Endothelial cell (in vitro differentiated cells): ENCODE measurements around the gene ARMH4. TPM values are rescaled to one million over a fixed set of nuclear protein-coding genes. Genes with fewer than 3 reads are reported as not detected.
A peak's percentile ranks its signal among the peaks of the same experiment; 100 is the strongest.

Experiments
- DNase-seq: peaks from one replicate; pipeline ENCODE4 v3.0.0; 2021; ENCODE audit warnings: low spot score
- H3K27ac Mint-ChIP-seq: one replicate; pipeline ENCODE4 v1.8.0; 2021; ENCODE audit warnings: mixed read lengths, inconsistent platforms; ENCODE audit not compliant: unreplicated experiment
- H3K27me3 Mint-ChIP-seq: one replicate; pipeline ENCODE4 v1.8.0; 2021; ENCODE audit warnings: mild to moderate bottlenecking, moderate library complexity, mixed read lengths, inconsistent platforms; ENCODE audit not compliant: unreplicated experiment
- H3K36me3 Mint-ChIP-seq: one replicate; pipeline ENCODE4 v1.8.0; 2021; ENCODE audit warnings: mild to moderate bottlenecking, low read depth, mixed read lengths, inconsistent platforms; ENCODE audit not compliant: unreplicated experiment
- H3K4me1 Mint-ChIP-seq: one replicate; pipeline ENCODE4 v1.8.0; 2021; ENCODE audit warnings: mild to moderate bottlenecking, mixed read lengths, inconsistent platforms; ENCODE audit not compliant: unreplicated experiment
- H3K4me3 Mint-ChIP-seq: one replicate; pipeline ENCODE4 v1.8.0; 2021; ENCODE audit warnings: mild to moderate bottlenecking, mixed read lengths, inconsistent platforms; ENCODE audit not compliant: unreplicated experiment
- H3K9me3 Mint-ChIP-seq: one replicate; pipeline ENCODE4 v1.8.0; 2021; ENCODE audit warnings: mixed read lengths, inconsistent platforms; ENCODE audit not compliant: unreplicated experiment
- total RNA-seq: library from RNA; stranded (reverse); fragmentation: NEBNext Ultra II Directional; extraction: Animal tissue kit (Norgen Biotek cat#: 25700); gene quantifications from one replicate; pipeline ENCODE4 v1.2.1, GENCODE V29; 2021; ENCODE audit not compliant: unreplicated experiment
- TF ChIP-seq, protein P1 (sequence below): fragments of 200-600 bp; sonication (generic); IDR thresholded peaks from one replicate; pipeline ENCODE4 v1.5.0; 2021; ENCODE audit warnings: antibody characterized with exemption; ENCODE audit not compliant: unreplicated experiment

ARMH4 gene
- total RNA-seq, 1 donor from 2014 or later: 10.5 TPM

GRCh38 chr14:58177125-58177524 is 25.1 kb upstream of the ARMH4 start:
- Mint-ChIP-seq H3K36me3 (no peaks in the 10 kb centered on the region), H3K27ac (no peak overlapping the region), H3K27me3 (no peaks in the 10 kb centered on the region), H3K9me3 (no peaks in the 10 kb centered on the region), H3K4me1 (peaks cover 3% of the 10 kb centered on the region), H3K4me3 (no peak overlapping the region)
- DNase-seq: no peak
- TF ChIP-seq, protein P1, sequence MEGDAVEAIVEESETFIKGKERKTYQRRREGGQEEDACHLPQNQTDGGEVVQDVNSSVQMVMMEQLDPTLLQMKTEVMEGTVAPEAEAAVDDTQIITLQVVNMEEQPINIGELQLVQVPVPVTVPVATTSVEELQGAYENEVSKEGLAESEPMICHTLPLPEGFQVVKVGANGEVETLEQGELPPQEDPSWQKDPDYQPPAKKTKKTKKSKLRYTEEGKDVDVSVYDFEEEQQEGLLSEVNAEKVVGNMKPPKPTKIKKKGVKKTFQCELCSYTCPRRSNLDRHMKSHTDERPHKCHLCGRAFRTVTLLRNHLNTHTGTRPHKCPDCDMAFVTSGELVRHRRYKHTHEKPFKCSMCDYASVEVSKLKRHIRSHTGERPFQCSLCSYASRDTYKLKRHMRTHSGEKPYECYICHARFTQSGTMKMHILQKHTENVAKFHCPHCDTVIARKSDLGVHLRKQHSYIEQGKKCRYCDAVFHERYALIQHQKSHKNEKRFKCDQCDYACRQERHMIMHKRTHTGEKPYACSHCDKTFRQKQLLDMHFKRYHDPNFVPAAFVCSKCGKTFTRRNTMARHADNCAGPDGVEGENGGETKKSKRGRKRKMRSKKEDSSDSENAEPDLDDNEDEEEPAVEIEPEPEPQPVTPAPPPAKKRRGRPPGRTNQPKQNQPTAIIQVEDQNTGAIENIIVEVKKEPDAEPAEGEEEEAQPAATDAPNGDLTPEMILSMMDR: no peak

DNA sequence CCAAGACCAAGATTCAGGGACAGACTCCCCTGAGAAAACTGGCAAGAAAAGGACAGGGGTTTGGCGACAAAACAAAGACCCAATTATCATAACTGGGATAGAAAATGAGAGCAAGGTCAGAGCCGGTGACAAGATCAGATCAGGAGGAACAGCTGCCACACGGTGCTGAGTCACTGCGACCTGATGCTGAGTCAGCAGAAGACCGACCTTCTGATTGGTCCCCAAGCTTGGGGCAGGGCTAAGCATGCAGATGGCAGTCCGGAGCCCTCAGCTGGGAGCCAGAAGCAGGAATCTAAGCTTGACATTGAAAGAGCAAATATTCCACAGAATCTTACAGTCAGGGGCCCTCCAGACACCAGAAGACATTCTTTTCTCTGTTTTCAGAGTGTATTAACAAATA is 19.1 kb upstream of the ARMH4 start:
- Mint-ChIP-seq H3K4me3 (no peak overlapping the region), H3K36me3 (no peaks in the 10 kb centered on the region), H3K27ac (no peak overlapping the region), H3K4me1 (peaks cover 9% of the 10 kb centered on the region), H3K27me3 (no peaks in the 10 kb centered on the region), H3K9me3 (no peaks in the 10 kb centered on the region)
- DNase-seq: peak; percentile 50
- TF ChIP-seq, protein P1: no peak

DNA sequence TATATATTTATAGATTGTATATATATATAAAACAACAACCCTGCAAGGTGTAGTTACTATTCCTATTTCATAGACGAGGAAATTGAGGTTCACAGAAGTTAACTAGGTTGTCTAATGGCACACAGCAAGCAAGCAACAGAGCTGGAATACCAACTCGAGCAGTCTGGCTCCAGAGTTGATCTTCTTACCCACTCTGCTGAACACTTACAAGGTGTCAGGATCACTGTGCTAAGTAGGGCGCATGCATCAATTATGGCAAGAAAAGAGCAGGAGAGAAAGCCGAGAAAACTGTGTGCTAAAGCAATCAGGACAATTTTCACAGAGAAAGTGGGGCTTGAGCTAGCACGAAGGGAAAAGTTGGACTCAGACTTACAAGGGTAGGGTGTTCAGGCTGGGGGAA is 15.9 kb upstream of the ARMH4 start:
- no peaks in the 10 kb centered on the region for H3K36me3 Mint-ChIP-seq
- DNase-seq: no peak
- H3K27ac Mint-ChIP-seq: no peak overlapping the region
- no peaks in the 10 kb centered on the region for H3K27me3 Mint-ChIP-seq
- no peak overlapping the region for H3K4me3 Mint-ChIP-seq
- no peaks in the 10 kb centered on the region for H3K9me3 Mint-ChIP-seq
- H3K4me1 Mint-ChIP-seq: peaks cover 6% of the 10 kb centered on the region
- TF ChIP-seq, protein P1: no peak

GRCh38 chr14:58167057-58167456 is 15.0 kb upstream of the ARMH4 start:
- Mint-ChIP-seq H3K4me1 (peaks cover 6% of the 10 kb centered on the region), H3K9me3 (no peaks in the 10 kb centered on the region)

More at GRCh38 chr14:58167057-58167456, 15.0 kb upstream of the ARMH4 start:
- no peak for DNase-seq
- Mint-ChIP-seq H3K4me3 (no peak overlapping the region), H3K27me3 (no peaks in the 10 kb centered on the region), H3K36me3 (no peaks in the 10 kb centered on the region), H3K27ac (no peak overlapping the region)
- TF ChIP-seq, protein P1: no peak
